Activated CD4-positive, alpha-beta T cell treated with anti-CD3 and anti-CD28 coated beads, Interleukin-2, amount 10 ng/mL, durations not matched to agents 7 days and 5 days (primary cell): Measurements from ENCODE around the gene ARF1. TPM values are rescaled to one million over a fixed set of nuclear protein-coding genes. Genes with fewer than 3 reads are reported as not detected.
A peak's percentile ranks its signal among the peaks of the same experiment; 100 is the strongest.

Experiments
- CTCF ChIA-PET: fragments of 350-600 bp; sonication (Branson Sonifier 250); formaldehyde crosslinking; loops from one replicate; lab custom pipeline; 2021; ENCODE audit warnings: antibody characterized with exemption; lab: Charles Lee
- POLR2A ChIA-PET: fragments of 350-600 bp; sonication (Branson Sonifier 250); formaldehyde crosslinking; loops from one replicate; lab custom pipeline; 2021; ENCODE audit warnings: antibody characterized with exemption; lab: Charles Lee
- DNase-seq: peaks from one replicate; pipeline ENCODE4 v3.0.0-alpha.2; 2020
- H3K27ac Mint-ChIP-seq: one replicate; pipeline ENCODE4 v1.8.0; 2021; ENCODE audit warnings: mild to moderate bottlenecking, moderate library complexity, mixed read lengths
- H3K27me3 Mint-ChIP-seq: one replicate; pipeline ENCODE4 v1.8.0; 2021; ENCODE audit warnings: mixed read lengths
- H3K36me3 Mint-ChIP-seq: one replicate; pipeline ENCODE4 v1.8.0; 2021; ENCODE audit warnings: low read depth, mixed read lengths
- H3K4me1 Mint-ChIP-seq: one replicate; pipeline ENCODE4 v1.8.0; 2021; ENCODE audit warnings: mixed read lengths
- H3K4me3 Mint-ChIP-seq: one replicate; pipeline ENCODE4 v1.8.0; 2021; ENCODE audit warnings: mild to moderate bottlenecking, moderate library complexity, mixed read lengths
- H3K9me3 Mint-ChIP-seq: one replicate; pipeline ENCODE4 v1.8.0; 2021; ENCODE audit warnings: mixed read lengths
- total RNA-seq, 2 experiments: library from RNA; stranded (reverse); gene quantifications; one replicate each; pipeline ENCODE4 v1.2.3, GENCODE V29; 2021

ARF1 gene
- total RNA-seq, 2 experiments from 2014 or later, result 267 to 285 TPM

DNA sequence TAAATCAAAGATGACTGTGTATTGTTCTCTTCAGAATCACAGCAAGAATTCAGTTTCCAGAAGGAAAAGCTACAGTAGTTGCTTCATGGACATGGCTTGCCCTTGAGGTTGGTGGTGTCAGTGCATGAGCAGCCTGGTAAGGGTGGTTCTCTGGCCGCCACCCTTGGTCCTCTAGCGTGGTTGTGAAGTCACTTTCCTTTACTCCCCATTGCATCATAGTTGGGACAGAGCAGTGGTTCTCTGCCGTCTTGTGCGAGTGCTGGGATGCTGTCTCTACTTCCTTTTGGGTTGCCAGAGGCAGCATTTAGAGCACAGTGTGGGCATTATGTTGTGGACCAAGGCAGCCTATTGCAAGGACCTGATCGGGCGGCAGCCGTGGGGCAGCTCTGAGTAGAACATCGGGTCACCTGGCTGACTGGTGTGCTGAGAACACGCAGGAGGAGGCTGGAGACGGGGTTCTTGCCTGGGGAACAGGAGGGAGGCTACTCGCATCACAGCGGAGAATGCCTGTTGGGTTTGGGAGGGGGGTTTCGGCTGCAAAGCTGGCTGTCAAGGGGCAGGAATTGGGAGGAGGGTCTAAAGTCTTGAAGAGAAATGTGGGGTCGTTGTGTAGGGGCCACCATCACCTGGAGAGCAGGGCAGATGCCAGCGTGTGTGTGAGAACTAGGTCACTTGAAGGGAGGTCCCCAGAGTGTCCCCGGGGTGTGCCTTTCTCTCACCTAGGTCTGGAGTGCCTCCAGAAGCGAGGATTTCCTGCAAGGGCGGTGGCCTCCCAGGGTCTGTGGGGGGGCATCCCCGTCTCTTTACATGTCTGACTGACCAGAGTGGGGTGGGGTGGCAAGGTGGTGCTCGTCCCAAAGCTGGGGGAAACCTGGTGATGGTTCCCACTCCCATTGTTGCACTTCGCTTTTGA is 6.3 kb downstream of the ARF1 start:
- ChIA-PET CTCF (interaction anchor here (1.5 to 1.6 kb wide), 2 partner anchors 49 to 51 kb away, joined by 3 read pairs; partner anchors contain the start of gene GUK1), POLR2A (no interaction called here)
- DNase-seq, result no peak
- Mint-ChIP-seq H3K36me3 (peaks cover 80% of the 10 kb centered on the region), H3K27me3 (no peaks in the 10 kb centered on the region), H3K9me3 (no peaks in the 10 kb centered on the region), H3K4me1 (peaks cover 79% of the 10 kb centered on the region), H3K27ac (peak overlapping the region; percentile 55), H3K4me3 (no peak overlapping the region)

DNA sequence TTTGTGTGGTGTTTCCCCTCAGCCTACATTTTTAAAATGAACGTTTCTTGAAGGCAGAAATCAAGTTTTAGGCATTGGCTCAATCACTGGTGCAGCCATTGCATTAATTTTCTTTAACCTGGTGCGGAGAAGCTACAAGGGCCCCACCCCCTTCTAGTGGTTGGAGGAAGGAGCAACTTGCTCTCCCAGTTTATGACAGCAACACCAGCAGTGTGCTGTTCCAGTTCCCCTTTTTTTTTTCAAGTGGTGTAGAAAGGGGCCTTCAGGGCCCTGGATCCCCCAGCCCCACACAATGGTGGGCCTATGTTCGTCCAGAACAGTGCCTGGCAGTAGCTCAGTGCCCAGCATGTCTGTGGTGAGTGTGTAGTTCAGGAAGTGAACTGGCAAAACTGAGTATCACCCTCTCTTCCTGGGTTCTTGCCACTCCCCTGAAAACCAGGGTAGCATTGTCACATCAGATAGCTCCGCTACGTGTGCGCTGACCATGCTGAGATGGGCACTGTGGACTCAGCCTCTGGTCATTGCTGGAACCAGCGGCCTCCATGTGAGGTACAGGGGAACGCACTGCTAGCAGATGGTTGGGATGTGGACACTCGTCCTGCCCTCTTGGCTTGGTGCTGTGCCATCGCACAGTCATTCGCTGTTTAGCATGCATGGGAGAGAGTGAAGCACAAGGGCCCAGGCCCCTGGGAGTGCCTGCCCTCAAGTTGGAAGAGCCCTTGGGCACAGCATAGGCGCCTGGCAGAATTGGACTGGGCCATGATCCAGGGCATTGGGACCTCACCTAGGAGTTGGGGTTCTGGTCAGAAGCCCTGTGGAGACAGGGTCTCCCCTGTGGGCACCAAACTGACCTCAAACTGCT is 7.2 kb downstream of the ARF1 start:
- no peaks in the 10 kb centered on the region for H3K27me3 Mint-ChIP-seq

DNA sequence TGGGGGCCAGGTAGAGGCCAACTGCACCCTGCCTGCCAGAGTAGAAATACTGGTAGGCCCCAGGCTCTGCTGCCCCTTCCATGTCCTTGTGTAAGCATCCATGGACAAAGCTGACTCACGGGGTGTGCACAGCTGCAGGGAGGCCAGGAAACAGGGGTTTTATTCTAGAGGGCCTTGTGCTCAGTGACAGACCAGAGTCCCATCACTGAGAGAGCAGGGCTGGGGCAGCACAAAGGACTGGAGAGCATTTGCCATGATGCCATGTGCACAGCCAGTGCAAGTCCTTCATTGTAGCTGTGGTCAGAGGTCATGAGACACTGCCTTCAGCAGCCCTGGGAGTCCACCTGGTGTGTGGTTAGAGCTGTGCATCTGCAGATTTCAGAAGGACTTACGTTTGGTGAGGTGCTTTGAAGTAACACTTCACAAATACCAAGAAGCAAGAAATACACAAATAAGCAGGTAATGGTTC is 8.1 kb downstream of the ARF1 start:
- no peaks in the 10 kb centered on the region for H3K27me3 Mint-ChIP-seq
- POLR2A ChIA-PET, result no interaction called here
- no peak overlapping the region for H3K4me3 Mint-ChIP-seq
- H3K36me3 Mint-ChIP-seq, result peaks cover 80% of the 10 kb centered on the region
- CTCF ChIA-PET, result interaction anchor here (1.4 to 1.6 kb wide), 3 partner anchors 10 to 50 kb away, joined by 3 to 8 read pairs (median 4); partner anchors contain the start of gene GUK1
- H3K9me3 Mint-ChIP-seq, result peaks cover 16% of the 10 kb centered on the region
- no peak overlapping the region for H3K27ac Mint-ChIP-seq
- no peak for DNase-seq
- H3K4me1 Mint-ChIP-seq, result peaks cover 65% of the 10 kb centered on the region

More for the DNA sequence above, 7.2 kb downstream of the ARF1 start:
- Mint-ChIP-seq H3K4me1 (peaks cover 70% of the 10 kb centered on the region), H3K4me3 (no peak overlapping the region), H3K27ac (peak overlapping the region; percentile 0), H3K9me3 (peaks cover 9% of the 10 kb centered on the region), H3K36me3 (peaks cover 79% of the 10 kb centered on the region)
- no peak for DNase-seq
- ChIA-PET CTCF (interaction anchor here (1.5 to 1.6 kb wide), 2 partner anchors 48 to 50 kb away, joined by 3 read pairs; partner anchors contain the start of gene GUK1), POLR2A (no interaction called here)

DNA sequence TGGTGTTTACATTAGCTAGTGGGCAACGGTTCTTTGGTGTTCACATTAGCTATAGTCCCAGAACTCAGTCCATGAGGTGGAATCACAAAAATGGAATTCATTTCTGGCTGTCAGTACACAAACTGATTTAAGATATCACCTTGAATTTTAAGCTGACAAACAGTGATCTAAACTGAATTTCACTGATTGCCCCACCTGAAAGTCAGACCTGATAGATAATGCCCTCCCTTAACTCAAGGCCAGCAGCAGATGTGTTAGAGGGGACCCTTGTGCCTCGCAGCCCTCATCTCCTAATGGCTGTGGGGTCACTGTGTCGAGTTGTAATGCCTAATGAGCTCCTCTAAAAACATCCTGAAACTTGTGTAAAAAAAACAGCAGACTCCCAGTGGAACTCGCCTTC is 8.6 kb downstream of the ARF1 start:
- H3K9me3 Mint-ChIP-seq, result peaks cover 19% of the 10 kb centered on the region
- no peak overlapping the region for H3K4me3 Mint-ChIP-seq
- peak overlapping the region; percentile 15 for H3K27ac Mint-ChIP-seq
- POLR2A ChIA-PET, result no interaction called here
- peaks cover 84% of the 10 kb centered on the region for H3K36me3 Mint-ChIP-seq
- DNase-seq, result no peak
- H3K27me3 Mint-ChIP-seq, result no peaks in the 10 kb centered on the region
- H3K4me1 Mint-ChIP-seq, result peaks cover 64% of the 10 kb centered on the region
- CTCF ChIA-PET, result interaction anchor here (1.4 to 1.6 kb wide), 4 partner anchors 9 to 49 kb away, joined by 3 to 8 read pairs (median 4); partner anchors contain the start of genes ARF1 and GUK1

DNA sequence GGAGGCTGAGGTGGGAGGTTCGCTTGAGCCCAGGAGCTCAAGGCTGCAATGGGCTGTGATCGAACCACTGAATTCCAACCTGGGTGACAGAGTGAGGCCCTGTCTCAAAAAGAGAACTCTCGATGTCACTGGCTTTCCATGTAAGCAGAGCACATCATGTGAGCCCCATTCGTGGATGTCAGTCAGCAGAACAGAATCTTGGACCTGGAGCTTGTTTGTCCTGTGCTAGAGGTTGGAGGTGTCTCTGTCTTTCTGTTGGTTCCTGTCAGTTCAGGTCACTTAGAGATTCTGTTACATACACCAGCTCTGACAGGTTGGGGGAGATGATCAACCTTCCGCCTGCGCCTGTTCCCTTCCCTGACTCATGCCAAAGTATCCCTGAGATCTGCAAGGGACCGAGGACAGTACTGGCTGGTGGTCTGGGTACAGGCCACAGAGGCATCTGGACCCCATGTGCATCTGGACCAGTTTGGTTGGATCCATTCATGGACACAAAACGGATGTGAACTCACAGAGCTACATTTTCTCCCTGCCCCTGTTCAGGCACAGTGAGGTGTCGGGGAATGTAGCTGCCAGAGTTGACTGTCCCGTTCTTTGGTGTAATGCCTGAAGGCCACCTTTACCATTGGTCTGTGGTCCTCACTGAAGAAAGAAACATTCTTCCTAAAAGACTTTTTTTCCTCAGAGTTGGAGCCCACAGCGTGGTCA is 10.0 kb downstream of the ARF1 start:
- POLR2A ChIA-PET, result interaction anchor here (0.6 kb wide), 1 partner anchor 344 kb away, joined by 4 read pairs; no protein-coding TSS in a partner anchor

DNA sequence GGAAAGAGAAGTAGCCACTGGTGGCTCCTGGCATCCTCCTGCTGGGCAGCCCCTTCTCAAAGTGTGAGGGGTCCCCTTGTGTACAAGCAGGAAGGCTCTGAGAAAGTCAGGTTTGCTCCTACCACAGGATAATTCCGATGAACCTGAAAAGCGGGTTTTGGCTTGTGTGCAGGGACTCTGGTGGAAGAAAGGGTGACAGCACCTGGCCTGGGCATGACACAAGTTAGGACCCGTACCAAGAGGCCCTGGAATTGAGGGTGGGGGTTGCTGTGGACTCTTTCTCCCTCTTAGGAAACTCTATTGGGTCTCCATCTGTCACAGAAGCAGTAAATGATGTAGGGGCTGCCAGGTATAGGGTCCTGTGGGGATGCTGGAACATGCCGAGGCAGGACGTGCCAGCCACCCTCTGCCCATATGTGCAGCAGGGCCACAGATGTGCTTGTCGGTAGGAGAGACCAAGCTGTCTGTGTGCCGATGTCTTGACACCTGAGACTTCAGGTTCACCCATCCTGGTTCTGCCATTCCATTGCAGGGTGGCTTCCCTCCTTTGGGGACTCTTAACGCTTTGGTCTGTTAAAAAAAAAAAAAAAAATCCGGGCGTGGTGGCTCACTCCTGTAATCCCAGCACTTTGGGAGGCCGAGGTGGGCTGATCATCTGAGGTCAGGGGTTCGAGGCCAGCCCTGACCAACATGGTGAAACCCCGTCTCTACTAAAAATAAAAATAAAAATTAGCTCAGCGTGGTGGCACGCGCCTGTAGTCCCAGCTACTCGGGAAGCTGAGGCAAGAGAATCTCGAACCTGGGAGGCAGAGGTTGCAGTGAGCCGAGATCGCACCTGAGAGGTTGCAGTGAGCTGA is 10.8 kb downstream of the ARF1 start:
- no peak for DNase-seq
- ChIA-PET POLR2A (no interaction called here), CTCF (interaction anchor here (0.6 to 1.2 kb wide), 3 partner anchors 9 to 364 kb away, joined by 3 to 5 read pairs (median 4); no protein-coding TSS in a partner anchor)
- Mint-ChIP-seq H3K36me3 (peaks cover 79% of the 10 kb centered on the region), H3K27me3 (no peaks in the 10 kb centered on the region), H3K4me1 (peaks cover 46% of the 10 kb centered on the region), H3K27ac (no peak overlapping the region), H3K4me3 (no peak overlapping the region), H3K9me3 (peaks cover 19% of the 10 kb centered on the region)

More for the DNA sequence above, 10.0 kb downstream of the ARF1 start:
- Mint-ChIP-seq H3K27ac (no peak overlapping the region), H3K9me3 (peaks cover 19% of the 10 kb centered on the region), H3K27me3 (no peaks in the 10 kb centered on the region), H3K36me3 (peaks cover 82% of the 10 kb centered on the region), H3K4me1 (peaks cover 53% of the 10 kb centered on the region), H3K4me3 (no peak overlapping the region)
- CTCF ChIA-PET, result interaction anchor here (1.2 to 1.6 kb wide), 2 partner anchors 9 to 10 kb away, joined by 4 read pairs; partner anchors contain the start of gene ARF1
- no peak for DNase-seq

DNA sequence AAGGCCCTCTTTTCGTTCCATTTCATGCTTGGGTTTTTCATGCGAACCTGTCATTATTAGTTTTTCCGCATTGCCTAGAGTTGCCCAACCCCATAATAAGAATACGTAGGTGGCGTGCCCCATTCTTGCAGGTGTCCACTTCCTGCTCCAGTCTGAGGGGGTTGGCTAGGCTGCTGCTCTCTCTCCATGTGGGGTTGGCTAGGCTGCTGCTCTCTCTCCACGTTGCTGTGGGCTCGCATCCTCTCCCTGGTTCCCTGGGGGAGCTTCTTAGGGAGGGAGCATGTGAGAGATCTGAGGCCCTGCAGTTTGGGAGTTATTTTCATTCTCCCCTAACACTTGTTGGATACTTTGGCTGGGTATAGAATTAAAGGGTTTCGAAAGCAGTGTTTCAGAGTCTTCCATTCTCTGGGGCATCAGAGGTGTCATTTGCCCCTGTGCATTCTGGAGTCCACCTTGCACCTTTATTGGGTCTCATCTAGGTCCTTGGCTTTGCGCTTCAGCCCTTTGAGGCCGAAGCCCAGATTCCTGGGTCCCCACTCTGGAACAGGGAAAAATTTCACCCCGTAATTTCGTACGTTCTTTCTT is 12.0 kb downstream of the ARF1 start:
- Mint-ChIP-seq H3K27ac (no peak overlapping the region), H3K4me3 (no peak overlapping the region), H3K4me1 (peaks cover 33% of the 10 kb centered on the region), H3K27me3 (no peaks in the 10 kb centered on the region), H3K36me3 (peaks cover 77% of the 10 kb centered on the region), H3K9me3 (peaks cover 19% of the 10 kb centered on the region)
- CTCF ChIA-PET, result interaction anchor here (0.6 to 1.2 kb wide), 2 partner anchors 8 to 90 kb away, joined by 3 to 4 read pairs; no protein-coding TSS in a partner anchor
- POLR2A ChIA-PET, result no interaction called here
- no peak for DNase-seq

DNA sequence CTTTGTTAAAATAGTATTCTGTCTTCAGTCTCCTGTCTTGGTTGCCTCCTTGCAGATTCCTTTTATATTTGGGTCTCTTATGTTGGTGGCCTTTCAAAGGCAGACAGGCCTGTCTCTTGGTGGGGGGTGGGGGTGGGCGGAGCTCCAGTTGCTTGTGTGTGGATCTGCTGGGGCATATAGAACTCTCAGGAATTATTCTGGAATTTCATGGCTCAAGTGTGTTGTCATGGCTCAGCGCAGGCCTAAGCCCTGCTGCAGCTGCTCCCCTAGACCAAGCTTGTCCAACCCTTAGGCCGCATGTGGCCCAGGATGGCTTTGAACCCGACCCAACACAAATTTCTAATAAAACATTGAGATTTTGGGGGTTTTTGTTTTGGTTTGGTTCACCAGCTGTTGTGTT is 12.7 kb downstream of the ARF1 start:
- Mint-ChIP-seq H3K27me3 (no peaks in the 10 kb centered on the region), H3K4me1 (peaks cover 27% of the 10 kb centered on the region), H3K27ac (no peak overlapping the region), H3K4me3 (no peak overlapping the region), H3K36me3 (peaks cover 73% of the 10 kb centered on the region), H3K9me3 (peaks cover 19% of the 10 kb centered on the region)
- no peak for DNase-seq
- CTCF ChIA-PET, result interaction anchor here (0.6 to 1.2 kb wide), 2 partner anchors 8 to 90 kb away, joined by 3 to 4 read pairs; no protein-coding TSS in a partner anchor
- POLR2A ChIA-PET, result no interaction called here

DNA sequence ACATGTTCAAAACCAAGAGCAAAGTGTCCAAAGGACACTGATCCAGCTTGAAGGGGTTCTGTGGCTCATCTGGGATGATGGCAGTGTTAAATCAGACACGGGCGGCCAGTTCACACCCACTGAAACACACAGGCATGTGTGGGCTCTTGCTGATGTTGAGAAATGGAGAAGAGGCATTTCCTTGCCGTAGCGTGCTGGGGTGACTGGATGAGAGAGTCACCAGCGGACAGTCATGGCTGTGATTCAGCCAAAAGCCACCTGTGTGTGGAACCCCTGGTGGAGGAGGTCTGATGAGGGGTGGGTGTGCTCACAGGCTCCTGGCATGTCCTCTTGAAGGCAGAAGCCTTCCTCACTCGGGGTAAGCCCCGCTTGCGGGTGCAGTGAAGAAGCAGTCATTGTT is 13.4 kb downstream of the ARF1 start:
- CTCF ChIA-PET, result interaction anchor here (1.2 kb wide), 1 partner anchor 9 kb away, joined by 4 read pairs; no protein-coding TSS in a partner anchor
- no peak for DNase-seq

DNA sequence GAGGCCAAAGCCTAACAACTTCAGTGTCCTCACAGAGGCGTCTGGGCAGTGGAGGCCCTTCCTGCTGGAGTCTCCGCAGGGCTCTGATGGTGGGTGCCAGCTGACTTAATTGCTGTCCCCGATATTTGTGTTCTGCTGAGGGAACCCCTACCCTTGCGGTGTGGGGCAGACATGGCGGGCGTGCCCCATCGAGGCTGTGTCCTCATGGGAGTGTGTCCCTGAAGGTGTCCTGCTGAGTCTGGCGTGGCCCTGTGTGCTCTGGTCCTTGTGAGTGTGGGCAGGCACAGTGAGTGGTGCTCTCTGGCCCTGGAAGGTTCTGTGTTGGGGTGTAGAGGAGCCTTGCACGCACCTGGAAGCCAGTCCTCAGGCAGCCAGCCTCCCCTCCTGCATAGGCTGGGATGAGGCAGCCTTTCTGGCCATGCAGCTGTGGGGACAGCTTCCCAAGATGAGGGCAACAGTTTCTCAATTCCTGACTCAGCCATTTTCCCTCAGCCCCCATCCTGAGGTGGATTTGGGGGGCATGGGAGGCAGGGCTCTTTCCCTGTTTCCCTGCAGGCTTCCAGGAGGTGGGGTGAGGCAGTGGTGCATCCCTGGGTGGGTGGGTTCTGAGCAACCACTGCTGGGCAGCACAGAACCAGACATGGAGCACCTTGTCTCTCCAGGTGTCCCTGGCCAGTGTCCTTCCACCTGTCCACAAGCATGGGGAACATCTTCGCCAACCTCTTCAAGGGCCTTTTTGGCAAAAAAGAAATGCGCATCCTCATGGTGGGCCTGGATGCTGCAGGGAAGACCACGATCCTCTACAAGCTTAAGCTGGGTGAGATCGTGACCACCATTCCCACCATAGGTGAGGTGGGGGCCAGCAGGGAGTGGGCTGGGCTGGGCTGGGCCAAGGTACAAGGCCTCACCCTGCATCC is 14.2 kb downstream of the ARF1 start:
- H3K9me3 Mint-ChIP-seq, result peaks cover 19% of the 10 kb centered on the region
- peaks cover 59% of the 10 kb centered on the region for H3K36me3 Mint-ChIP-seq
- H3K4me1 Mint-ChIP-seq, result peaks cover 19% of the 10 kb centered on the region
- H3K4me3 Mint-ChIP-seq, result no peak overlapping the region
- POLR2A ChIA-PET, result no interaction called here
- no peak overlapping the region for H3K27ac Mint-ChIP-seq
- no peaks in the 10 kb centered on the region for H3K27me3 Mint-ChIP-seq
- no peak for DNase-seq
- CTCF ChIA-PET, result no interaction called here

More for the DNA sequence above, 13.4 kb downstream of the ARF1 start:
- Mint-ChIP-seq H3K36me3 (peaks cover 66% of the 10 kb centered on the region), H3K27me3 (no peaks in the 10 kb centered on the region), H3K27ac (no peak overlapping the region), H3K4me3 (no peak overlapping the region), H3K9me3 (peaks cover 19% of the 10 kb centered on the region), H3K4me1 (peaks cover 19% of the 10 kb centered on the region)
- POLR2A ChIA-PET, result no interaction called here
